SIG-M5 treated with dmso at 0.1 percent for 504 hours (cell line): ENCODE measurements around the gene PDZK1IP1.
"Not testable (repeated sequence)": the region's sequence is repeated elsewhere in the genome, so short reads cannot be mapped to it uniquely, and the experiment has no call there.

ENCODE experiments used
- DNase-seq: peaks from one replicate; lab custom pipeline; 2025; ENCODE audit not compliant: unreplicated experiment; lab: John Stamatoyannopoulos, UW

The PDZK1IP1 gene

GRCh38 chr1:47140358-47140757 lies 49.5 kb downstream of the PDZK1IP1 start:
- DNase-seq = not testable (repeated sequence)

DNA sequence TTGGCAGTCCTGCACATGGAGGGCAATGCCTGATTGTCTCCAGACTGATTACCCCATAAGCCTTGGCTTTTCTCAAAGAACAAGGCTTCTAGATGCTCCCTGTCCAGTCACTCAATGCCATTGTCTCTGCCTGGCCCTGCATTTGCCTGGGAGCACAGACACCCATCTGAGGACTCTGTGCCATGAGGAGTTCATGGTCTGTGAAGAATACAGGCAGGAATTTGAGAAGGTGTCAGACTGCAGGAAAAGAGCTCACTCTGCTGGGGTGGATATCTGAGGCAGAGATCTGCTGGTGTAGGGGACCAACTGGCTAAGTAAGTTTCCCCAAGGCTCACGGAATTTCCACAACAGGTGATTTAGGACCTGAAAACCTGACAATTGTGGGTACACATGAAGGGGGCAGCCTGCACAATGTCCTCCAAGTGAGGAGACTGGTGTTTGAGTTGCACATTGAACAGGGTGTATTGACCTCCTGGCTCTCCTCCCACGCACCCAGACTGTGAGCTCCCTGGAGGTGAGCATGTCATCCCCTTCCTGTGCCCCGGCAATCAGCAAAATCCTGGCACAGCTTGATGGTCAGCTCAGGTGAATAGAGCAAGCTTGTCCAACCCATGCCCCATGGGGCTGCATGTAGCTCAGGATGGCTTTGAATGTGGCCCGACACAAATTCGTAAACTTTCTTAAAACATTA lies 51.8 kb downstream of the PDZK1IP1 start:
- no peak for DNase-seq

DNA sequence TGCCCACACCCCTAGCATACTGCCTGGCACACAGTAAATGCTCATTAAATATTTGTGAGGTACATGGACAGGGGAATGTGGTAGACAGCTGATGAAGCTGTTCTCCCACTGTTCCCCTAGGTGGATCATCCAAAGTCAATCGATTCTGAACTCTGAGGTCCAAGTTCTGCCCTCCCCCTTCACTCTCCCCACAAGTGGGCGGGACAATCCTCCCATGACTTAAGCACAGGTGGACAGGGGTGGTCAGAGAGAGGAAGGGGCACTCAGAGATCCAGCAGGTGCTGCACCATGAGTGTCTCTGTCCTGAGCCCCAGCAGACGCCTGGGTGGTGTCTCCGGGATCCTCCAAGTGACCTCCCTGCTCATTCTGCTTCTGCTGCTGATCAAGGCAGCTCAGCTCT lies 52.6 kb downstream of the PDZK1IP1 start, which contains the start of gene CYP4A22:
Gene CYP4A22 (plus strand): TSS at position 244 of the 400 bp plus-strand sequence. CDS start 45 bp downstream, at position 289.
- no peak for DNase-seq
